Activated CD8-positive, alpha-beta memory T cell treated with anti-CD3 and anti-CD28 coated beads for 24 hours (primary cell): ENCODE data around the gene SH3GL3.

ENCODE experiments used
- DNase-seq: peaks from one replicate; pipeline ENCODE4 v3.0.0-alpha.2; 2020

SH3GL3 gene

DNA sequence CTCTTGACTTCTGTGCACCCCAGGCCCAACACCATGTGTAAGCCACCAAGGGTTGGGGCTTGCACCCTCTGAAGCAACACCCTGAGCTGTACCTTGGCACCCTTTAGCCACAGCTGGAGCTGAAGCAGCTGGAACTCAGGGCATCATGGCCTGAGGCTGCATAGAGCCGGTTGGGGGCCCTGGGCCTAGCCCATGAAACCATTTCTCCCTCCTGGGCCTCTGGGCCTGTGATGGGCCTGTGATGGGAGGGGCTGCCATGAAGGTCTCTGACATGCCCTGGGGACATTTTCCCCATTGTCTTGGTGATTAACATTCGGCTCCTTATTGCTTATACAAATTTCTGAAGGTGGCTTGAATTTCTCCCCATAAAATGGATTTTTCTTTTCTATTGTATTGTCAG lies 184.4 kb downstream of the SH3GL3 start:
- no peak for DNase-seq

DNA sequence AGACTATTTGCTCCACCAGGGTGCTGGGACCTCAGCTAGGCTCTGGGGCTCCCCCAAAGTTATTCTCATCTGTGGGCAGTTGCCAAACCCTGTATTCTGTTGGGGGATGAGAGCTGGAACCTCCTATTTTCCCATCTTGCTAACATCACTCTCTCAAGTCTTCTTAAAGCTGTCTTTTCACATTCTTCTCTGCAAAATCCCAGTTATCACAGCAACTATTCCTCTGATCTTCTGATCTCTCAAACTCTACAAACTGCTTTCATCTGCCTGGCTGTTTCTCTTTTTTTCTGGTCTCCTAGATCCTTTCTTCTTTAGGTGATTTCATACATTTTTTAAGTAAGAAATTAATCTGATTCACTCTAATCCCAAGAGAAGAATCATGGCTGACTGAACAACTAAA lies 196.1 kb downstream of the SH3GL3 start:
- DNase-seq, result no peak

DNA sequence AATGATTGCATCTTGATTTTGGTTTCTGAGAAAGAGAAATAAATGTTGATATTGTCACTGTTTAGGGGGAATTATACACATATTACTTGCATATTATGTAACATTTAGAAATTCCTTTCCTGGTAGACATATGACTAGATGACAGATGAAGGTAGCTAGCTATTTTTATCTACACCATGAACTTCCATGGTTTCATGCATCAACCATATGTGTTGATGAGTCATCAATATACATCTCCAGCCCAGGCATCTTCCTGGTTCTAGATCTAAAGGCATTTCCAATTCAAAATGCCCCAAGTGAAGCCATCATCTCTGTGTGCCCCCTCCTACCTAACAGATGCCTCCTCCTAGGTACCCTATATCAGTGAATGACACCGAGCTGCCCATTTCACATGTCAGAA lies 197.3 kb downstream of the SH3GL3 start:
- no peak for DNase-seq

DNA sequence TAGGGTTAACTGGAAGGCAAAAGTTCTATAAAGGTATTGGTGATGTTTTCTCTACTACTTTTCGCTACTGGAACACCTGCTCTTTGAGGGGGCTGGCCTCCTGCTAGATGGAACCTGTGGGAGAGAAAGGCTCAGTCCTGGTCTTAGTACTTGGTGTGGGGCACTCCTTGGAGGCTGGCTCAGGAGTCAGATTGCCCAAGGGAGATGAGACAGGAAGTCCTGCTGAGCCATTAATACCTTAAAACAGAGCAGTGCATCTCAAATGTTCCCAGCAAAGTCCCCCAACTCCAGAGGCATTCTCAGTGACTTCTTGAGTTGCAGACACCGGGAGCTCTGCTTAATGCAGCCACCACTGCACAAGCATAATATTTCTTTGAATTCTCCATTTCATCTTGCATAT lies 203.7 kb downstream of the SH3GL3 start:
- DNase-seq, result no peak

- no peak for DNase-seq
Observed at GRCh38 chr15:83651541-83651940, 204.4 kb downstream of the SH3GL3 start.

- DNase-seq, result no peak
Observed at GRCh38 chr15:83652626-83653204, 205.6 kb downstream of the SH3GL3 start.

- DNase-seq, result no peak
Observed at GRCh38 chr15:83653288-83653638, 206.1 kb downstream of the SH3GL3 start.

DNA sequence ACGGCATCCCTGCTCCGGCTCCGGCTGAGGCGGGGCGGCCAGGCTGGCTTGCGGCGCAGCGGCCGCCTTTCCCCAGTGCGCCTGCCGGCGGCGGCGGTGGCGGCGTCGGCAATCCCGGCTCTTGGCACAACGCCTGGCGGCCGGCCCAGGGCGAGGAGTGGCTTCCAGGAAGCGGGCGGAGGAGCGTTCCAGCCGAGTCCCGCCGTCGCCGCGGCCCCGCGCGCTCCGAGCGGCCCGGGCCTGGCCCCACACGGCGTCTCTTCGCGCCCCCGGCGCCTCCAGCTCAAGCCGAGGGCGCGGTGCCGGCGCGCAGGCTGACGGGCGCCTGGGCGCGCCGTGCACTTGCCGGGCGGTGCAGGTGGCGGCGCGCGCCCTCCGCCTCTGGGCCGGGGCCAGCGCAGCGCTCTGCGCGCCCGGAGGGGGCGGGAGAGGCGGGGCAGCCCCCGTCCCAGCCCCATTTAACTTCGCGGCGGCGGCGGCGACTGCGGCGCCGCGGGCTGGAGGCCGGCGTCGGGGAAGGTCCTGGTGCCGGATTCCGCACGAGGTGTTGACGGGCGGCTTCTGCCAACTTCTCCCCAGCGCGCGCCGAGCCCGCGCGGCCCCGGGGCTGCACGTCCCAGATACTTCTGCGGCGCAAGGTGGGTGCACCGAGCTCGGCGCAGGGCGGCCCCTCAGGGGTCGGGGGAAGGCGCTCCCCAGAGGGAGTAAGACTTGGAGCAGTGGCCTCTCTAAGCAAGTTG lies 206.7 kb downstream of the SH3GL3 start, which contains the start of gene ADAMTSL3:
TSS of gene ADAMTSL3 (plus strand) at position 485 of the 740 bp plus-strand sequence. CDS start 1,639 bp downstream, outside the sequence.
- no peak for DNase-seq

- DNase-seq, result no peak
Observed at GRCh38 chr15:83654379-83655236, 207.5 kb downstream of the SH3GL3 start.

GRCh38 chr15:83655237-83655616 lies 208.1 kb downstream of the SH3GL3 start:
- DNase-seq, result no peak

DNA sequence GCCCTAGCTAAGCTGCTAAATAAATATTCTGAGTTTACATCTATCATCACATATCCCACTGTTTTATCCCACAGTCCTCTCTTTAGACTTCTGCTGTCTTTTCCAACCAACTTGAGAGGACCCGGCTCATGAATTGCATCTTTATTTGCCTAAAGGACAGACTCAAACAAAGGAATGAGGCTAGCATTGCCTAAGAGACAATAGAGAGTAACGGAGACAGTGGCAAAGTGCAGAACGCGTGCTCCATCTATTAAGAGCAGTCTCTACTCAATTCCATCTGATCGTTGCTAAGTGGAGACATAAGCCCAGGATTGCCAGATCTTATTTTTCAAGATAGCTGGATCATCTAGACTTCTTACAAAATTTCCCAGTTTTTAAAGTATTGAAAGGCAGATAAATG lies 209.1 kb downstream of the SH3GL3 start:
- no peak for DNase-seq

GRCh38 chr15:83656943-83657528 lies 209.9 kb downstream of the SH3GL3 start:
- no peak for DNase-seq

DNA sequence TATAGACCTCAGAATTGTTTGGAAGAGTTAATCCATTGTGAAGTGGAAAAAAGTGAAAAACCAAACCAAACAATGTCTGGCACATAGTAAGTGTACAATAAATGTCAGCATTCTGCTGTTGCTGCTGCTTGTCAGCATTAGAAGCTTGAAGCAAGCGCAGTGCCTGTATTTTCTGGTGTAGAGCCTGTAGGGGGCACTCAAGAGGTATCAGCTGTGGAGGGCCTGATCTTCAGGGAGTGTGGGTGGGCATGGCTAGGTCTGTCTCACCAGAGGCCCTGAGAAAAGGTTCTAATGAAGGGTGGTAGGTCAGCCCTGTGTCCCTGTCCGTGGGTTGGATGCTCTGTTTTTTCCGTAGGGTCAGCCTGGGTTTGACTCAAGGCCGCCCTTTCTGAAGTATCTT lies 210.4 kb downstream of the SH3GL3 start:
- no peak for DNase-seq

GRCh38 chr15:83658430-83659416 lies 211.6 kb downstream of the SH3GL3 start:
- no peak for DNase-seq

DNA sequence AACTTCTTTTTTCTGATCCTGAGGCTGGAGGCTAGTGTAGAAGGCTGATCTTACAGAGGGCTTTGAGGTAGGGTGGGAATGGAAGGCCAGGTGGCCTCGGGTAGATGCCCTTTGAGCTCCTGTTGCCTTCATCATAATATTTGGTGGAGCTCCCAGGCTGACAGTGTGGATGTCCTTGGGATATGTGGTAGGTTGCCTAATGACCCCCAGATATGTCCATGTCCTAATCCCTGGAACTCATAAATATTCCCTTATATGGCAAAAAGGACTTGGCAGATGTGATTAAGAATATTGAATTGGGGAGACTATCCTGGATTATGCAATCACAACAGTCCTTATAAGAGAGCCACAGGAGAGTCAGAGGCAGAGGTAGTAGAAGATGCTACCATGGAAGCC lies 212.3 kb downstream of the SH3GL3 start:
- DNase-seq, result no peak

DNA sequence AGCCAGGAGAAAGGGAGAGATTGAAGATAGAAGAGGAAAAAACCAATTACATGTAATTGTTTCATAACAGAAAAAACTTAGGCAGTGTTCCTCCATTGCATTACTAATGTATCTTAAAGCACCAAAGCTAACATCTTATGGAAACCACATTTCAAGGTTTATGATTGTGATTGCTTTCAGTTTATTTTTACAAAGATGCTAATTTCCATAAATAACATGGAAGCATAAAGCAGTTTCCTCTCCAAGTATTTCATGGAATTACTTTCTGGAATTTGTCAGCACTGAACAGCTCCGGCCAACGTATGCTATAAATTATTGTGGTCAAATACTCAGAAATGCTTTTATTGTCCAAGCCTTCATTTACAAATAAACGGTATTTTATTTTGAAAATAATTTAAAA lies 218.3 kb downstream of the SH3GL3 start:
- no peak for DNase-seq
